Retinal pigment epithelial cell (primary cell): ENCODE results near the gene LINC01488.

Experiments
- DNase-seq: peaks from one replicate; pipeline ENCODE4 v3.0.0-alpha.2; 2010; ENCODE audit warnings: low read depth
- H3K4me3 ChIP-seq: 2 replicates; pipeline ENCODE4 v1.5.1; 2011; ENCODE audit warnings: mild to moderate bottlenecking, low read length, control low read depth, moderate library complexity
- CTCF ChIP-seq: conservative IDR thresholded peaks from 2 replicates; pipeline ENCODE4 v1.5.1; 2011; ENCODE audit warnings: low read depth, low read length, control low read depth, inconsistent platforms

The LINC01488 gene

GRCh38 chr11:69513663-69514224 is 32.3 kb downstream of the LINC01488 start:
- TF ChIP-seq CTCF = no peak
- H3K4me3 ChIP-seq = no peak overlapping the region
- no peak for DNase-seq

GRCh38 chr11:69514771-69515170 is 33.3 kb downstream of the LINC01488 start:
- no peak overlapping the region for H3K4me3 ChIP-seq
- TF ChIP-seq CTCF = no peak
- no peak for DNase-seq

- no peak overlapping the region for H3K4me3 ChIP-seq
- no peak for TF ChIP-seq CTCF
- no peak for DNase-seq
These were observed 34.1 kb downstream of the LINC01488 start for GRCh38 chr11:69515271-69516245.

GRCh38 chr11:69516526-69516925 is 35.1 kb downstream of the LINC01488 start:
- no peak for DNase-seq
- TF ChIP-seq CTCF = no peak
- no peak overlapping the region for H3K4me3 ChIP-seq

- no peak overlapping the region for H3K4me3 ChIP-seq
- TF ChIP-seq CTCF = no peak
- no peak for DNase-seq
These were observed 36.9 kb downstream of the LINC01488 start for GRCh38 chr11:69518081-69518950.

GRCh38 chr11:69520186-69520916 is 38.9 kb downstream of the LINC01488 start:
- DNase-seq = no peak
- TF ChIP-seq CTCF = no peak
- no peak overlapping the region for H3K4me3 ChIP-seq
